Gastrocnemius medialis (tissue), 4 donors: ENCODE results near the gene MTHFSD. TPM values are rescaled to one million over a fixed set of nuclear protein-coding genes. Genes with fewer than 3 reads are reported as not detected.

Source experiments
- ATAC-seq, 2 donors: fragments of 150-250 bp; one replicate each; pipeline ENCODE4 v1.9.1; 2016
- DNase-seq, 2 donors: peaks; one replicate each; pipeline ENCODE4 v3.0.0-alpha.2; 2019
- H3K27ac ChIP-seq, 4 donors: fragments of 200-600 bp; sonication (generic); 1 replicate in 1 of 4; 2 replicates in 3 of 4; pipeline ENCODE4 v1.5.1; 2016 to 2018; ENCODE audit warnings: mild to moderate bottlenecking in 2 of 4, moderate library complexity in 1 of 4
- H3K27me3 ChIP-seq, 3 donors: fragments of 200-600 bp; sonication (generic) in 2 of 3; 1 replicate in 1 of 3; 2 replicates in 2 of 3; pipeline versions ENCODE4 v1.5.1 to v1.6.0; 2016 to 2019; ENCODE audit warnings: mild to moderate bottlenecking in 1 of 3, moderate library complexity in 1 of 3
- H3K36me3 ChIP-seq, 2 donors: fragments of 200-600 bp; sonication (generic) in 1 of 2; one replicate each; pipeline ENCODE4 v1.5.1; 2017 to 2018
- H3K4me1 ChIP-seq, 2 donors: fragments of 200-600 bp; sonication (generic) in 1 of 2; one replicate each; pipeline ENCODE4 v1.5.1; 2016 to 2017; ENCODE audit warnings: mild to moderate bottlenecking in 2 of 2
- H3K4me3 ChIP-seq, 4 donors: fragments of 200-600 bp; sonication (generic) in 3 of 4; 1 replicate in 1 of 4; 2 replicates in 3 of 4; pipeline ENCODE4 v1.5.1; 2016 to 2019; ENCODE audit warnings: mild to moderate bottlenecking in 2 of 4
- H3K9me3 ChIP-seq, 3 donors: fragments of 200-600 bp; sonication (generic) in 2 of 3; 1 replicate in 1 of 3; 2 replicates in 2 of 3; pipeline ENCODE4 v1.5.1; 2016 to 2019
- POLR2A ChIP-seq, 2 donors: fragments of 450-650 bp; IDR thresholded peaks; one replicate each; pipeline ENCODE4 v1.6.1; 2017; ENCODE audit warnings: antibody characterized with exemption in 2 of 2, mild to moderate bottlenecking in 2 of 2, moderate library complexity in 2 of 2
- in situ Hi-C, 4 donors: fragments of 200-750 bp; cut with MboI; loops; one replicate each; pipeline versions ENCODE4 v1.15.0 to v1.8.0; 2017; ENCODE audit warnings: low sequenced_read_pairs in 4 of 4
- intact Hi-C: fragments of 100-400 bp; cut with DNase I; formaldehyde crosslinking; loops from one replicate; pipeline ENCODE4 v1.15.1; 2023; ENCODE audit warnings: low total_unique reads
- total RNA-seq, 4 donors: library from RNA; depleted of rRNA; stranded (reverse); fragments of >200 nt; gene quantifications; one replicate each; pipeline versions ENCODE4 v1.1.0 to v1.2.3, GENCODE V29; 2016
- TF ChIP-seq, protein P1 (sequence below), 5 experiments: fragments of 450-650 bp in 3 of 5; fragments of 200-600 bp in 2 of 5; sonication (generic) in 2 of 5; IDR thresholded peaks in 4 of 5; conservative IDR thresholded peaks in 1 of 5; 1 replicate in 4 of 5; 2 replicates in 1 of 5; pipeline ENCODE4 v1.5.1; 2016 to 2019; ENCODE audit warnings: antibody characterized with exemption in 5 of 5, mild to moderate bottlenecking in 3 of 5, moderate library complexity in 3 of 5

The MTHFSD gene
- total RNA-seq, 4 donors from 2014 or later: 10.9 to 31.2 (median 16.0) TPM

- Histone ChIP-seq H3K27me3 (peaks cover 27 to 32% (median 30%) of the 10 kb centered on the region in 3 donors), H3K4me1 (peaks cover 0 to 13% of the 10 kb centered on the region in 2 donors), H3K27ac (no peak overlapping the region), H3K36me3 (no peaks in the 10 kb centered on the region), H3K4me3 (no peak overlapping the region), H3K9me3 (no peaks in the 10 kb centered on the region)
- no peak for TF ChIP-seq POLR2A (IDR thresholded peaks at IDR 0.05)
- TF ChIP-seq, protein P1, sequence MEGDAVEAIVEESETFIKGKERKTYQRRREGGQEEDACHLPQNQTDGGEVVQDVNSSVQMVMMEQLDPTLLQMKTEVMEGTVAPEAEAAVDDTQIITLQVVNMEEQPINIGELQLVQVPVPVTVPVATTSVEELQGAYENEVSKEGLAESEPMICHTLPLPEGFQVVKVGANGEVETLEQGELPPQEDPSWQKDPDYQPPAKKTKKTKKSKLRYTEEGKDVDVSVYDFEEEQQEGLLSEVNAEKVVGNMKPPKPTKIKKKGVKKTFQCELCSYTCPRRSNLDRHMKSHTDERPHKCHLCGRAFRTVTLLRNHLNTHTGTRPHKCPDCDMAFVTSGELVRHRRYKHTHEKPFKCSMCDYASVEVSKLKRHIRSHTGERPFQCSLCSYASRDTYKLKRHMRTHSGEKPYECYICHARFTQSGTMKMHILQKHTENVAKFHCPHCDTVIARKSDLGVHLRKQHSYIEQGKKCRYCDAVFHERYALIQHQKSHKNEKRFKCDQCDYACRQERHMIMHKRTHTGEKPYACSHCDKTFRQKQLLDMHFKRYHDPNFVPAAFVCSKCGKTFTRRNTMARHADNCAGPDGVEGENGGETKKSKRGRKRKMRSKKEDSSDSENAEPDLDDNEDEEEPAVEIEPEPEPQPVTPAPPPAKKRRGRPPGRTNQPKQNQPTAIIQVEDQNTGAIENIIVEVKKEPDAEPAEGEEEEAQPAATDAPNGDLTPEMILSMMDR (IDR thresholded peaks at IDR 0.05 in 4 of 5, conservative IDR thresholded peaks at IDR 0.05 in 1 of 5): no peak
- in situ Hi-C loops: loop anchor here in 2 of 4 donors (10.0 to 25.0 kb wide), 2 partner anchors 451 to 713 kb away; no protein-coding TSS in a partner anchor
- intact Hi-C loops: no loop called here
- DNase-seq (no peak), ATAC-seq (no peak)
Measured at GRCh38 chr16:86525696-86526095, 29.3 kb downstream of the MTHFSD start.

DNA sequence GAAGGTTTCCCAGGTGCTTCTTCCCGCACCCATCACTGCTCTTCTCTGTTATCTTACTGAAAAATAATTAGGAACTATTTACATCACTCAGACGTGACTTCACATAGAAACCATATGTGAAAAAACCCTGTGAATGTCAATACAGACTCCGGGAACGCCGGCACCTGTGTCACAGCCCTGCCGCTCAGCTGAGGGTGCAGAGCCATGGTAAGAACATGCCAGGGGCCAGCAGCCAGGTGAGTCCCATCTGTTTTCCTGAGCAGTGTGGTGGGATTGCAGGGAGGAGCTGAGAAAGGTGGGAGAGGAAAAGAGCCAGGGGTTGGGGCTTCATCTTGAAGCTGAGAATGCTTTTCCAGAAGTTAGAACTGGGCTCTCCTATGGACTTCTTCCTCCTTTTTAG lies 31.0 kb downstream of the MTHFSD start:
- in situ Hi-C loops (loop anchor here in 3 of 4 donors (5.0 to 25.0 kb wide), 5 partner anchors 182 to 712 kb away; no protein-coding TSS in a partner anchor), intact Hi-C loops (no loop called here)
- TF ChIP-seq, protein P1 (IDR thresholded peaks at IDR 0.05 in 4 of 5, conservative IDR thresholded peaks at IDR 0.05 in 1 of 5): no peak
- TF ChIP-seq POLR2A (IDR thresholded peaks at IDR 0.05): no peak
- no peak for ATAC-seq
- H3K27ac ChIP-seq: no peak overlapping the region
- no peaks in the 10 kb centered on the region for H3K9me3 ChIP-seq
- DNase-seq: no peak
- H3K4me3 ChIP-seq: no peak overlapping the region
- H3K4me1 ChIP-seq: peaks cover 0 to 12% of the 10 kb centered on the region in 2 donors
- peaks cover 39 to 49% (median 46%) of the 10 kb centered on the region in 3 donors for H3K27me3 ChIP-seq
- H3K36me3 ChIP-seq: no peaks in the 10 kb centered on the region

- H3K27ac ChIP-seq: no peak overlapping the region
- intact Hi-C loops (no loop called here), in situ Hi-C loops (loop anchor here in 3 of 4 donors (5.0 to 25.0 kb wide), 5 partner anchors 181 to 711 kb away; no protein-coding TSS in a partner anchor)
- ATAC-seq: no peak
- TF ChIP-seq, protein P1 (IDR thresholded peaks at IDR 0.05 in 4 of 5, conservative IDR thresholded peaks at IDR 0.05 in 1 of 5): no peak
- TF ChIP-seq POLR2A (IDR thresholded peaks at IDR 0.05): no peak
- no peaks in the 10 kb centered on the region for H3K36me3 ChIP-seq
- H3K27me3 ChIP-seq: peaks cover 47 to 54% (median 54%) of the 10 kb centered on the region in 3 donors
- no peak for DNase-seq
- H3K9me3 ChIP-seq: no peaks in the 10 kb centered on the region
- peaks cover 0 to 4% of the 10 kb centered on the region in 2 donors for H3K4me1 ChIP-seq
- H3K4me3 ChIP-seq: no peak overlapping the region
Measured at GRCh38 chr16:86523166-86523740, 31.8 kb downstream of the MTHFSD start.

DNA sequence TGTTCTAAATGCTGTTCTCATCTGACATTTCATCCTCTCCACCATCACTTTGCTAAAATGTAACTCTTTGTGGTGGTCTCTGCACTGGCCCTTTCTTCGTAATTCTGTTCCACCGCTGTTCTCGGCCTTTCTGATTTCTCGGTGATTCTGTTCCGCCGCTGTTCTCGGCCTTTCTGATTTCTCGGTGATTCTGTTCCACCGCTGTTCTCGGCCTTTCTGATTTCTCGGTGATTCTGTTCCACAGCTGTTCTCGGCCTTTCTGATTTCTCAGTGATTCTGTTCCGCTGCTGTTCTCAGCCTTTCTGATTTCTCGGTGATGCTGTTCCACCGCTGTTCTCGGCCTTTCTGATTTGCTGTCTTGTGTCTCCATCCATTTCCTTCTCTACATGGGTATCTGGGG lies 32.4 kb downstream of the MTHFSD start:
- in situ Hi-C loops (loop anchor here in 3 of 4 donors (5.0 to 25.0 kb wide), 5 partner anchors 180 to 710 kb away; no protein-coding TSS in a partner anchor), intact Hi-C loops (no loop called here)
- H3K4me3 ChIP-seq: no peak overlapping the region
- no peaks in the 10 kb centered on the region for H3K4me1 ChIP-seq
- DNase-seq: no peak
- H3K9me3 ChIP-seq: no peaks in the 10 kb centered on the region
- no peak for ATAC-seq
- peaks cover 52 to 60% (median 60%) of the 10 kb centered on the region in 3 donors for H3K27me3 ChIP-seq
- H3K27ac ChIP-seq: no peak overlapping the region
- no peak for TF ChIP-seq POLR2A (IDR thresholded peaks at IDR 0.05)
- TF ChIP-seq, protein P1 (IDR thresholded peaks at IDR 0.05 in 4 of 5, conservative IDR thresholded peaks at IDR 0.05 in 1 of 5): no peak
- no peaks in the 10 kb centered on the region for H3K36me3 ChIP-seq
